ENCODE measurements around the gene TBL1XR1.

DNA sequence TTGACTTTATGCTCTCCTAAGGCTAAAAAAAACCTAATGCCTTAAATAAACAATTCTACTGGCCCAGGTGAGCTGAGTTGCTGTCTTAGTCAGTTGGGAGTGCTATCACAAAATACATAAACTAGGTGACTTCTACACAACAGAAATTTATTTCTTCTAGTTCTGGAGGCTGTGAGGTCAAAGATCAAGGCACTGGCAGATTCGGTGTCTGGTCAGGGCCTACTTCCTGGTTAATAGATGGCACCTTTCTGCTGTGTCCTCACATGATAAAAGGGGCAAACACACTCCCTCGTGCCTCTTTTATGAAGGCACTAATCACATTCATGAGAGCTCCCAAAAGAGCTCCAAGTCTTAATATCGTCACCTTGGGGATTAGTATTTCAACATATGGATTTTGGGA is 11.5 kb upstream of the TBL1XR1 start:
- TF ChIP-seq, protein P1, sequence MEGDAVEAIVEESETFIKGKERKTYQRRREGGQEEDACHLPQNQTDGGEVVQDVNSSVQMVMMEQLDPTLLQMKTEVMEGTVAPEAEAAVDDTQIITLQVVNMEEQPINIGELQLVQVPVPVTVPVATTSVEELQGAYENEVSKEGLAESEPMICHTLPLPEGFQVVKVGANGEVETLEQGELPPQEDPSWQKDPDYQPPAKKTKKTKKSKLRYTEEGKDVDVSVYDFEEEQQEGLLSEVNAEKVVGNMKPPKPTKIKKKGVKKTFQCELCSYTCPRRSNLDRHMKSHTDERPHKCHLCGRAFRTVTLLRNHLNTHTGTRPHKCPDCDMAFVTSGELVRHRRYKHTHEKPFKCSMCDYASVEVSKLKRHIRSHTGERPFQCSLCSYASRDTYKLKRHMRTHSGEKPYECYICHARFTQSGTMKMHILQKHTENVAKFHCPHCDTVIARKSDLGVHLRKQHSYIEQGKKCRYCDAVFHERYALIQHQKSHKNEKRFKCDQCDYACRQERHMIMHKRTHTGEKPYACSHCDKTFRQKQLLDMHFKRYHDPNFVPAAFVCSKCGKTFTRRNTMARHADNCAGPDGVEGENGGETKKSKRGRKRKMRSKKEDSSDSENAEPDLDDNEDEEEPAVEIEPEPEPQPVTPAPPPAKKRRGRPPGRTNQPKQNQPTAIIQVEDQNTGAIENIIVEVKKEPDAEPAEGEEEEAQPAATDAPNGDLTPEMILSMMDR (IDR thresholded peaks at IDR 0.05; ENCODE audit: control extremely low read depth in 1 of 3, insufficient read depth in 1 of 3, low read depth in 1 of 3, low read length in 3 of 3) = no peak
- TF ChIP-seq EZH2 (IDR thresholded peaks at IDR 0.05; ENCODE audit: low read depth, low read length, severe bottlenecking) = no peak
- TF ChIP-seq RAD21 (IDR thresholded peaks at IDR 0.05 in 1 of 2, conservative IDR thresholded peaks at IDR 0.05 in 1 of 2; ENCODE audit: low read depth in 2 of 2, low read length in 2 of 2) = no peak
- no peak for TF ChIP-seq SP2 (IDR thresholded peaks at IDR 0.05; ENCODE audit: low read length)
- TF ChIP-seq POLR2A (IDR thresholded peaks at IDR 0.05; ENCODE audit: control extremely low read depth in 1 of 2, low read depth in 2 of 2, low read length in 2 of 2) = no peak
- TF ChIP-seq, protein P2, sequence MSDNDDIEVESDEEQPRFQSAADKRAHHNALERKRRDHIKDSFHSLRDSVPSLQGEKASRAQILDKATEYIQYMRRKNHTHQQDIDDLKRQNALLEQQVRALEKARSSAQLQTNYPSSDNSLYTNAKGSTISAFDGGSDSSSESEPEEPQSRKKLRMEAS (IDR thresholded peaks at IDR 0.05) = no peak
- TF ChIP-seq GTF2F1 (IDR thresholded peaks at IDR 0.05; ENCODE audit: borderline replicate concordance, low read depth, low read length) = no peak
- TF ChIP-seq NRF1 (IDR thresholded peaks at IDR 0.05; ENCODE audit: low read depth, low read length) = no peak
- TF ChIP-seq POLR2AphosphoS5 (IDR thresholded peaks at IDR 0.05; ENCODE audit: low read depth, low read length) = no peak
- TF ChIP-seq JUN (IDR thresholded peaks at IDR 0.05; ENCODE audit: low read depth, low read length) = no peak
- no peak for TF ChIP-seq EP300 (IDR thresholded peaks at IDR 0.05; ENCODE audit: borderline replicate concordance in 1 of 2, low read depth in 2 of 2, low read length in 2 of 2)

All from H1 (cell line).